Brain microvascular endothelial cell (primary cell): ENCODE measurements around the gene SMIM44.

ENCODE experiments used
- DNase-seq: peaks from one replicate; pipeline ENCODE4 v3.0.0-alpha.2; 2020
- H3K27ac ChIP-seq: fragments of 250-450 bp; sonication (Bioruptor Pico); 2 replicates; pipeline ENCODE4 v1.5.1; 2020; ENCODE audit warnings: mild to moderate bottlenecking, moderate library complexity
- H3K27me3 ChIP-seq: fragments of 250-450 bp; sonication (Bioruptor Pico); replicated peaks from 2 replicates; pipeline ENCODE4 v1.5.1; 2020; ENCODE audit warnings: mild to moderate bottlenecking
- H3K36me3 ChIP-seq: fragments of 250-450 bp; sonication (Bioruptor Pico); replicated peaks from 2 replicates; pipeline ENCODE4 v1.5.1; 2020; ENCODE audit warnings: mild to moderate bottlenecking
- H3K4me3 ChIP-seq: 2 replicates; pipeline ENCODE4 v1.5.1; 2011; ENCODE audit warnings: low read depth, mild to moderate bottlenecking, control low read depth, low read length, moderate library complexity
- in situ Hi-C: cut with HindIII; loops from 2 replicates; pipeline ENCODE4 v1.10.0; 2017; ENCODE audit warnings: low sequenced_read_pairs, low pct_ligation_motif_present
- TF ChIP-seq, protein P1 (sequence below): IDR thresholded peaks from 2 replicates; pipeline ENCODE4 v1.5.1; 2011; ENCODE audit warnings: low read depth, mild to moderate bottlenecking, moderate library complexity, low read length, control low read depth, inconsistent platforms; ENCODE audit errors: missing control alignments

The SMIM44 gene

DNA sequence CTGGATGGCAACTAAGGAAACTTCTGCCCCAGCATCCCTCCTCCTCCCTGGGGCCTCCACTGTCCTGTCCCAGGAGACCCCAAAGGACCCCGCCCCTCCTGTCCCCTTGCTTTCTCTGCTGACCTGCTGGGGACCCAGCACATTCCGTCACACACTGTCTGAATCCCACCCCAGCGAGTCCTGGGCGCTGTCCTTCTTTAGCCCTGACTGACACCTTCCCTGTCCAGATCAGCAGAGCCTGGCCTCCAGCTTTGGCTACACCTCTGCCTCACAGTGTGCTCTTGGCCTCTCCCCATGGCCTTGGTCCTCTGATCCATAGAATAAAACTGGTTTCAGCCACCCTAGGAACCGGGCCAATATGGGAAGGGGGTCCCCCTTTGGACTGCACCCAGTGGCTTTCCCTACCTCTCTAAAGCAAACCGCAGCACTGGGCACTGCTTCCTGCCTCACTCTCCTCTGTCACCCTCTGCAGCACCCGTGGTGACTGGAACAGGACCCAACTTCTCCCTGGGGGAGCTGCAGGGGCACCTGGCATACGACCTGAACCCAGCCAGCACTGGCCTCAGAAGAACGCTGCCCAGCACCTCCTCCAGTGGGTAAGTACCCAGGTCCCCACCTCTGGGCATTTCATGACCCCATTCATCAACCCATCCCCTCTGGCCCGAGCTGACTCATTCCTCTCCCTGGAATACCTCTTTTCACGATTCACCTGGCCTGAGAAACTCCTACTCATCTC lies 49.3 kb downstream of the SMIM44 start:
- Histone ChIP-seq H3K36me3 (peaks cover 44% of the 10 kb centered on the region), H3K4me3 (no peak overlapping the region), H3K27me3 (no peaks in the 10 kb centered on the region), H3K27ac (no peak overlapping the region)
- no peak for DNase-seq
- TF ChIP-seq, protein P1, sequence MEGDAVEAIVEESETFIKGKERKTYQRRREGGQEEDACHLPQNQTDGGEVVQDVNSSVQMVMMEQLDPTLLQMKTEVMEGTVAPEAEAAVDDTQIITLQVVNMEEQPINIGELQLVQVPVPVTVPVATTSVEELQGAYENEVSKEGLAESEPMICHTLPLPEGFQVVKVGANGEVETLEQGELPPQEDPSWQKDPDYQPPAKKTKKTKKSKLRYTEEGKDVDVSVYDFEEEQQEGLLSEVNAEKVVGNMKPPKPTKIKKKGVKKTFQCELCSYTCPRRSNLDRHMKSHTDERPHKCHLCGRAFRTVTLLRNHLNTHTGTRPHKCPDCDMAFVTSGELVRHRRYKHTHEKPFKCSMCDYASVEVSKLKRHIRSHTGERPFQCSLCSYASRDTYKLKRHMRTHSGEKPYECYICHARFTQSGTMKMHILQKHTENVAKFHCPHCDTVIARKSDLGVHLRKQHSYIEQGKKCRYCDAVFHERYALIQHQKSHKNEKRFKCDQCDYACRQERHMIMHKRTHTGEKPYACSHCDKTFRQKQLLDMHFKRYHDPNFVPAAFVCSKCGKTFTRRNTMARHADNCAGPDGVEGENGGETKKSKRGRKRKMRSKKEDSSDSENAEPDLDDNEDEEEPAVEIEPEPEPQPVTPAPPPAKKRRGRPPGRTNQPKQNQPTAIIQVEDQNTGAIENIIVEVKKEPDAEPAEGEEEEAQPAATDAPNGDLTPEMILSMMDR = no peak
- in situ Hi-C loops = no loop called here

DNA sequence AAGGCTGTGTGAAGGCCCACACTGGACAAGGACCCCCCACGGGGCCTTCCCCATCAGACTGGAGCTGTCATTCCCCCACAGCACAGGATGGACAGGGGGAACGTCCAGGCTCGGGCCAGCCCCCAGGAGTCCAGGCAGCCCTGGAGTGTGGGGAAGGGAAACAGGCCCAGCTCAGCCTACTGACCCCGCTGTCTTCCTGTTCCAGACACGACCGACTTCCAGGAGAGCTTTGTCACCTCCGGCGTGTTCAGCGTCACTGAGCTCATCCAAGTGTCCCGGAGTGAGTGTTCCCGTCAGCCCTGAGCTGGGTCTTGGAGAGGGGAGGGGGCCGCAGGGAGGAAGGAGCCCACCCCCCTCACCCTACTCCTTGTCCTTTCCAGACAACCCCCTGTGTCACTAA lies 49.9 kb downstream of the SMIM44 start:
- H3K36me3 ChIP-seq = peaks cover 39% of the 10 kb centered on the region
- no peaks in the 10 kb centered on the region for H3K27me3 ChIP-seq
- in situ Hi-C loops = no loop called here
- DNase-seq = no peak
- H3K27ac ChIP-seq = no peak overlapping the region
- TF ChIP-seq, protein P1 = no peak
- H3K4me3 ChIP-seq = no peak overlapping the region
